Activated CD8-positive, alpha-beta memory T cell treated with anti-CD3 and anti-CD28 coated beads, Interleukin-2, amount 50 U/mL, for 48 hours (primary cell): ENCODE results near the gene RICTOR.
"Not testable (repeated sequence)": the region's sequence is repeated elsewhere in the genome, so short reads cannot be mapped to it uniquely, and the experiment has no call there.

ENCODE experiments used
- DNase-seq: peaks from one replicate; pipeline ENCODE4 v3.0.0-alpha.2; 2020

RICTOR gene

DNA sequence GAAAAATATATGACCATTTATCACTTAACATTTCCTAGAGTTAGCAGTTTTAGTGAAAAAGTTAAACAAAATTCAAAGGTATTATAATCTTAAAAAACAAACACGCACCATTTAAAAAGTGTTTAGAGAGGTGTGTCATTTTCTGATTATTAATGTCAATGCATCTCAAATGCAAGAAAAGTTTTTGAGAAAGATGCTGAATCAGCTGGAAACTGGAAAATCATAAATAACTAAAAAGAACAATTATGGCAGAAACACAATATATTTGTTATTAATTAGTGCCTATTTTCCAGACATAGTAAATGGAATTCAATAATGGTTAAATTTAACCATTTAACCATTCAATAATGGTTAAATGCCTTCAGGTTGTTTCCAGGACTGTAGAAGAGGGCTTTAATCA lies 64.9 kb downstream of the RICTOR start:
- no peak for DNase-seq

DNA sequence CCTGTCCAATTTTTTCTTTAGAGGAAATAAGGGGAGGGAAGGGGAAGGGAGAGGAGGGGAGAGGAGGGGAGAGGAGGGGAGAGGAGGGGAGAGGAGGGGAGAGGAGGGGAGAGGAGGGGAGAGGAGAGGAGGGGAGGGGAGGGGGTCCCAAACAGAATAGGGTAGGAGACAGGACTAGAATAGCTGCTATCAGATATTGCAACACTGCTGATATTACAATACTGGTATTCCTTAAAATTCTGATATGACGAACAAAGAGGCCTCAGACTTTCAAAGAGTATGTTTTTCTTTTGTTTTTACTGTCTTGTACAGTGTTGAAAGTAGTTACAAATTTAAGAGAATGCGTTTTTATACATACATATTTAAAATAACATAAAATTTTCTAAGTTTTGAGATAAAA lies 67.5 kb downstream of the RICTOR start:
- DNase-seq, result no peak

DNA sequence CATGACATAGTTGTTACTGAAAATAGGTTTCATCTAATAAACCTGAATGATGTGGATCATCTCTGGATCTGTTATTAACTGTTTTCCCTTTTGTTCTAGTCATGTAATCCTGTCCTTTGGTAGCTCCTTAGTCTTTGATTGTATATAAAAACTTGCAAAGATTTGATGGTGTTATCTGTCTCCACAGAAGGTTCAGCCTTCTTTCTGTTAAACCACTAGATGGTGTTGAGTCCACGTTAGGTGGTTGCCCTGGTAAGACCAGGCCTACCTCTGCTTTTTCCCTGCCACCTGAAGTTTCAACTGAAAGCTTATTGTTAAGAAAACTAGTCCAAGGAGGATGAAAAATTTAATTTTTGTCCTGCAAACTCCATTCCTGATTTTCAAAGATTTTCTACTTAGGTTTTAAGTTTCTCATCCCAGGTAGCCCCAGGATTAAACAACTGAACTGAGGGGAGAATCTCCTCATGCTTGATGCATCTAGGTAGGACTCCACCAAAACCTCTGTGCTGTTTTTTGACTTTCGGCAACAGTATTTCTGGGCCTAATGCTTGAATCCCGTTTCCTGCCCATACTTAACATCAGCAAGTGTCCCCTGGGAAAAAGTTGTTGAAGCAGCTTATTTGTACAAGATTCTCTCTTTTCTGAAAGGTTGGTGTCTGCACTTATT lies 68.5 kb downstream of the RICTOR start:
- no peak for DNase-seq

DNA sequence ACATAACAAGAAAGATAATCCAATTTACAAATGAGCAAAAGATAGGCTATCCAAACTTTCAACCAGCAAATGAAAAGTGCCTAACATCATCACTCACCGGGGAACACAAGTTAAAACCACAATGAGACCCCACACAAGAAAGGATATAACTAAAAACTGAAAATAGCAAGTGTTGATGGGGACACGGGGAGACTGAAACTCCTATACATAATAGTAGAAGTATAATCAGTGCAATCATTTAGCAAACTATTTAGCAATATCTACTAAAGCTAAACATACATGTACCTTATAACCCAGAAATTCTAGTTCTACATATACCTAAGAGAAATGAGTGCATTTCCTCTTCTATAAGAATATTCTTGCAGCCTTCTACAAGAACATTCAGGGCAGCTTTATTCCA lies 72.5 kb downstream of the RICTOR start:
- DNase-seq, result no peak

DNA sequence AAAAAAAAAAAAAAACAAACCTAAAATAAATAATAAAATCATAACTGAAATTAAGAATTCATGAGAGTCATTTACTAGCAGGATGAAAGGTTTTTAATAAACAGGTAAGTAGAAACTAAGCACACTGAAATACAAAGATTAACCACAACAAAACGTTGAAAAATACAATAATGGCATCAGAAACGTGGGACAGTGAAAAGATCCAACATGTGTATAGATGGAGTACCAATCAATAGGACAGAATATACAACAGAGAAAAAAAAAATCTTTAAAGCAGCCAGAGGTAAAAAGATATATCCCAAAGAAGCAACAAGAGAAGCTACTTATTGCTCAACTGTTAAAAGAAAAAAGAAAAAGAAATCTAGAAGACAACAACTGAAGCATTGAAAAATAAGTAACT lies 75.2 kb downstream of the RICTOR start:
- no peak for DNase-seq

DNA sequence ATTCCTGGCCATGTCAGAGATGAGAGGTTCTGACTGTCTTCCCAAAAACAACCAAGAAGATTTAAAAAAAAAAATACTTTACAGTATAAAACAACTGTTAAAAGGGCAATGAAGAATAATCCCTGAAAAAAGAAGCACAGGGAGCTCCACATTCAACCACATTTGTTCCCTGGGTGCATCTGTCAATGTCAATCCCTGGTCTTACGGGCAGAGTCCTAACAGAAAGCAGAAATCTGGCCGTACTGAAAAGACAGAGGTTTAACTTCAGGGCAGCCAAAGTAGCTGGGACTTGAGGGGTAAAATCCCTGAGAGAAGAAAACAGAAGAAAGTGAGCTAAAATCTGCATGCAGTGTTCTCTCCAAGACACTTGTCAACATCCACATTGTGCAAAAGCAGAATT lies 76.6 kb downstream of the RICTOR start:
- DNase-seq, result no peak

DNA sequence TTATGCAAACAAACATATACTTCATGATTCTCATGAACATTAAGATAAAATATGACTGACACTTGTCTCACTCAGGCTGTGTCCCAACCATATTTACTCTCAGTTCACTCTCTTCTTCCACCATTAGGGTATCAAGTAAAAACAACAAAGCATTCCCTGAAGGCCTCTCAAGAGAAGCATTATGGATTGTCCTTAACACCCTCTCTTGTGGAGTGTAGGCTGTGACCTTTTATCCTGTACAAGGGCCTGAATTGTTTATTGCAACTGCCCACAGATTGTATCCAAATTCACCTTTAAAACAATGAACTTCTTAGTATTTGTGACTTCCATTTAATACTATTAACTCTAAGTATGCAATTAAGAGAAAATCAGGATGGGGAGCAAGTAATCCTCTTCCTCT lies 78.1 kb downstream of the RICTOR start:
- no peak for DNase-seq

DNA sequence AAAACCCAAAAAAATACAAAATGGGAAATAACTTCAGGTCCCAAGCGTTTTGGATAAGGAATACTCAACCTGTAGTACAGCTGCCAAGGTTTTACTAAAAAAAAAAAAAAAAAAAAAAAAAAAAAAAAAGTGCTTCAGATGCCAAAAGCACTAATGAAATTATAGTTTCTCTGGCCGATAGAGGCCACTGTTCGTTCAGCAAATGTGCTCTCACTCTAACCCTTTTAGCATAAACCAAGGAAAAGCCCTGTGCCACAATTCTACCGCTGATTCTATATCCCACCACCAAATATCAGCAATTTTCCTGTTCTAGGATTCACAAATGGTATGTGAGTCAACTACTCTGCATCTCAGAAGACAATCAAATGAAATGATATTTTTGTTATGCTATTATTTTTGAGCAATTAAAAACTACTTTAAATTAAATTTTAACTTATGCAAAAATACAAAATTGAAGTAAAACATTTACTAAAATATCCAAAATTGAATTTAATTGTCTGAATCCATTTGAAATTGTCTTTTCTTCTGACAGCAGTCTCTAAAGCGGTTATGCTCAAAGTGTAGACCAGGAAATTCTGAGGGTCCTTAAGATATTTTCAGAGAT lies 79.8 kb downstream of the RICTOR start:
- no peak for DNase-seq

DNA sequence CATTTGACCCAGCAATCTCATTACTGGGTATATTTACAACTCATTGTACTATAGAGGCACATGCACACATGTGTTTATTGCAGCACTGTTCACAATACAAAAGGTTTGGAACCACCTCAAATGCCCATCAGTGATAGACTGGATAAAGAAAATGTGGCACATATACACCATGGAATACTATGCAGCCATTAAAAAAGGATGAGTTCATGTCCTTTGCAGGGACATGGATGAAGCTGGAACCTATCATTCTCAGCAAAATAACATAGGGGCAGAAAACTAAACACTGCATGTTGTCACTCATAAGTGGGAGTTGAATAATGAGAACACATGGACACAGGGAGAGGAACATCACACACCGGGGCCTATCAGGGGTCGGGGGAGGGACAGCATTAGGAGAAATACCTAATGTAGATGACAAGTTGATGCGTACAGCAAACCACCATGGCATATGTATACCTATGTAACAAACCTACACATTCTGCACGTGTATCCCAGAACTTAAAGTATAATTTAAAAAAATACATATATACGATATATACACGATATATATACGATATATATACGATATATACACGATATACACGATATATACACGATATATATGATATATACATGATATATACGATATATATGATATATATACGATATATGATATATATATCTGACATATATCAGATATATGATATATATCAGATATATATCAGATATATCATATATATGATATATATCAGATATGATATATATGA lies 84.1 kb downstream of the RICTOR start:
- not testable (repeated sequence) for DNase-seq

DNA sequence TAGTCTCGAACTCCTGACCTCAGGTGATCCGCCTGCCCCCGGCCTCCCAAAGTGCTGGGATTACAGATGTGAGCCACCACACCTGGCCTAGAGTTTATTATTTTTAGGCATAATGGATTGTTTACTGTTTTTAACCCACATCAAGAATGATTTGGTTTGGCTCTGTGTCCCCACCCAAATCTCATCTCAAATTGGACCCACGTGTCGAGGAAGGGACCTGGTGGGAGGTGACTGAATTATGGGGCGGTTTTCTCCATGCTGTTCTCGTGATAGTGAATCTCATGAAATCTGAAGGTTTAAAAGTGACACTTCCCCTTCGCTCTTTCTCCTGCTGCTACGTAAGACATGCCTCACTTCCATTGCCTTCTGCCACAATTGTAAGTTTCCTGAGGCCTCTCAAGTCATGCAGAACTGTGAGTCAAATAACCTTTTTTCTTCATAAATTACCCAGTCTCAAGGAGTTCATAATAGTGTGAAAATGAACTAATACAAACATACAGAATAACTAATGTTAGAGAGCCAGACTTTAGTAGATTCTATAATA lies 88.2 kb downstream of the RICTOR start:
- DNase-seq, result no peak

DNA sequence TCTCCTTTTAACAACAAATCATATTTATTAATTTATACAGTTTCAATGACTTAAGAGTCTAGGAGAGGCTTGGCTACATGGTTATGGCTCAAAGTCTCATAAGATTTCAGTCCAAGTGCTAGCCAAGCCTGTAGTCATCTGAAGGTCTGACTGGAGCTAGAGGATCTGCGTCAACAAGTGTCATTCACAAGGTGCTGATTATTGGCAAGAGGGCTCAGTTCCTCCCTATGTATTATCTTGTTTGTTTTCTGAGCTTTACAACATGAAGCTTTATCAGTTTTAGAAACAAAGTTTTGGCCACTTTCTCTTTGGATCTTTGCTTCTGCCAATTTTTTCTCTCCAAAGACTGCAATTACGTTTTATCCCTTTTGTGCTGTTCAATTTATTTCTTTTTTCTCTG lies 94.7 kb downstream of the RICTOR start:
- DNase-seq, result no peak

DNA sequence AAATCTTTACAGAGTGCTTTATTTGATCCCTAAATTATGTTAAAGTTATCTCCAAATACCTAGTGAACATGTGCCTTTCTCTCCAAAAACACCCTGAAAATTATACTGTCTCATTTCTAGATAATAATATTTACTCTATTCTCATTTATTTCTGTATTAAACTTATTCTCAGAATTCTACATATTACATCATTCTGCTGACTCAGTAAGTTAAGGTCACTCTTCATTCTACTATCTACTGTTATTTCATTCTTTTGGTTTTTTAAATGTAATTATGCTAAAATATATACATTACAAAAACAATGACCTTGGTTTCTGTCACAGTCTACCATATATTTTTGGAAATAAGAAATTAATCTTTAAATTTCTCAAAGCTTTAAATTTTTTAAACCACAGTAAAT lies 96.2 kb downstream of the RICTOR start:
- no peak for DNase-seq

DNA sequence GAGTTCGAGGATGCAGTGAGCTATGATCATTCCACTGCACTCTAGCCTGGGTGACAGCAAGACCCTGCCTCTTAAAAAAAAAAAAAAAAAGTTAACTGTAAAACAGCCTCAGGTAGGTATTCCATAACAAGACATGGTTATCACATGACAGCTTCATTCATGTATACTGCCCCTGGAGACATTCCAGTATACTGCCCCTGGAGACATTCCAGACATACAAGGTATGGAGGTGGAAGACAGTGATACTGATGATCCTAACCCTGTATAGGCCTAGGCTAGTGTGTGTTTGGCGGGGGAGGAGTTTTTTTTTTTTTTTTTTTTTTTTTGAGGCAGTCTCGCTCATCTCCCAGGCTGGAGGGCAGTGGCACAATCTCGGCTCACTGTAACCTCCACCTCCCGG lies 105.5 kb downstream of the RICTOR start:
- DNase-seq, result no peak

DNA sequence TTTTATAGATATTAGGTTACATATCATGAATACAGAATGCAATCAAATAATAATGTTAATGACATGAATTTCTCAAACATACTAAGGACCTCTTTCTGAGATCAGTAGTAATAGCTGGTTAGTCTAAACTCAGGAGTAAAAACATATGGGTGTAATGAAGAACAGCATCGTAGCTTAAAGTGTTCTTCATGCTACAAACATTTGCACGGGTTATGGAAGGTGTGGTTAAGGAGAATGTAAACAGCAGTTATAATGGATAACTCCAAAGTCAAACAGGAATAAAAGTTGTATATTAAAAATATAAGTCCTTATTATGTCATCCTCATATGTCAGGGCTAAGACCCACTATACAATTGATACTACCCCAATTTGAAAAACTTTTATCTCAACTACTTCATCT lies 112.5 kb downstream of the RICTOR start:
- DNase-seq, result no peak

DNA sequence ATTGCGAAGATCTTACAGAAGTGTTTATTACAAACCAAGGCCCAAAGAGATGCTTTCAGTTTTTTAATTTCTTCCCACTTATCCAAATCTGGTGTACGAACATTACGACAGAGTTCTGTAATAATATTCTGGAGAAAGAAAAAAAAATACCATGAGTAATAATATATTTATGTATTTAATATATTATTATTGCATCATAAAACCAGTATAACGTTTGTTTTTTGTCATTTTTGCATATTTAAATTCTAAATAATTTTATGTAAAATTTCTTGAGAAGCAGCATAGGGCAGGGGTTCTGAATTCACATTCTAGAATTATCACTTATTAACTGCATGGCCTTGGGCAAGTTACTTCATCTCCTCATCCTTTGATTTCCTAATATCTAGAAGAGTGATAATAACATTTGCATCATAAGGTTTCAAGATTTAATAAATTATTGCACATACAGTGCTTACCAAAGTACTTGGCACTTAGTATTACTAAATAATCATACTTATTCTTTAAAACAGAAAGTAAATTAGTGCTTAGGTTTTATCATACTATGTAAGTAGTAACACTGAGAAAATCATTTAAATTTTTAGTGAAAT lies 120.7 kb downstream of the RICTOR start:
- no peak for DNase-seq

DNA sequence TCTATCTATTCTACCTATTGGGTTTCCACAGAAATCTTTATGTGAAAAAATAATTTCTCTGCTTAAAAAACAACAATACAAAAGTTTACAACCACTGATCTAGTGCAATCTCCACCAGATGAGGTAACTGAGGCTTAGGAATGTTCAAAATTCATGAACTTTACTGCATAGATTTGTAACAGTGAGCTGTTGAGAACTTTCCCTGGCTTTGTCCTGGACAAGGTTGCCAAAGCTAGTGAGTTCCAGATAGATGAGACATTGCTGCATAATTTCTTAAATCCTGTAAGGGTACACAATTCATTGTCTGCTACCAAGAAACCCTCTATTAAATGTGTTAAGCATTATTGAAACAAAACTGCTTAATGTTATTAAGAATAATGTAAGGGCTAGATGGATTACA lies 125.7 kb downstream of the RICTOR start:
- DNase-seq, result no peak

DNA sequence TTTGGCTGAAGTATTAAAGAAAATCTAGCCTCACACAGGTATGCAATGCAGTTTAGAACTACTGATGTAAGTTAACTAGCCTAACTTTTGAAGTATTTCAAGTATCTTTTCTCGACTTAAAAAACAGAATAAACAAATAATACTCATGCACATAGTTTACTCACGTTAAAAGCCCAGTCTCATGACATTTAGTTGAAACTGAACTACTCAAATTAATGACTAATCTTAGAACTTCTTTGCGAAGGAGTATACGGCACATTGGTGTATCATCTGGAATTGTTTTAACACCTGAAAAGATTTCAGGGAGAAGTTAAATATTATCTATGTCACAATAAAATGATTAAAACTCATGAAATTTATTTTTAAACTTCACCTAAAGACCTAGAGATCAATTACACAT lies 129.9 kb downstream of the RICTOR start:
- DNase-seq, result no peak

DNA sequence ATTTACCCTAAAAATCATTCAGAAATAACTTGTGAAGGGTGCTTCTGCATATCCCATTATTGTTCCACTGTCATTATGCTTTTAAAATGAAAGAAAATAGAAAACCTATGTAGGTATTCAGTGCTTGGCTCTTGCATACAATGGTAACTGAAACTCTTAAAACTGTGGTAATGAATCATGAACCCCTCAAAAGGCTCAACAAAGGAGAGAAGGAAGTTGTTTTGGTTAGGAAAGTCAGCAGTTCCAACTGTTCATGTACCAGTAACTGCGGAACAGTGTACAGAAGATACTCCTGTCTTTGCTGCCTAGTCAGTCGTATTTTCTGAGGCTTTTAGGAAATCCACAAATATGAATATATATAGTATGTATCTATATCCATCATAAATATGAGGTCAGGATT lies 132.3 kb downstream of the RICTOR start:
- DNase-seq, result no peak

DNA sequence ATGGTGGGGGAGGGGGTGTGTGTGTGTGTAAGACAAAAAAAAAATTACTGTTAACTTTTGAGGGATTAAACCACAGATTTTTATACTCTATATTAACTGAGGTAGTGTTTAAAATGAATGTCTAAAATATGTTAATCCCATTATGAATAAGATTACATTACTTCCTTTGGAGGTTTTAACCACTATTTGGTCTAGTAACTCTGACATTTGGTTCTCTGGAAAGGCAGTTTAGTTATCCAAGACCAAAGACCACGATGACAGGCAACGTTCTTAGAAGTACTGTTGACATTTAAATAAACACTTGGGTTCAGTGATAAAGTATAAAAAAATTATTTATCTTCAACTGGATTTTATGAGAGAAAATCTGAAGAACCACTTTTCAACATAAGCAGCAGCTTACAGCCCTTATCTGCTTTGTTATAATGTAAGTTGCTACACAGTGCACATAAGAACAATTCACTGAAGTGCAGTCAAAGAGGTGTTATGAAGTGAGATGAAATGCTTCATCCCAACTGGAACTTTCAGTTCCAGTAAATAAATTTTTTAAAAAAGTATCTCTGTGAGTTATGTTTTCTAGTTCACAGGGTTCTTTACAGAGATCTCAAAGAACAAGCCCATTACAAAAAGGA lies 133.9 kb downstream of the RICTOR start:
- no peak for DNase-seq

DNA sequence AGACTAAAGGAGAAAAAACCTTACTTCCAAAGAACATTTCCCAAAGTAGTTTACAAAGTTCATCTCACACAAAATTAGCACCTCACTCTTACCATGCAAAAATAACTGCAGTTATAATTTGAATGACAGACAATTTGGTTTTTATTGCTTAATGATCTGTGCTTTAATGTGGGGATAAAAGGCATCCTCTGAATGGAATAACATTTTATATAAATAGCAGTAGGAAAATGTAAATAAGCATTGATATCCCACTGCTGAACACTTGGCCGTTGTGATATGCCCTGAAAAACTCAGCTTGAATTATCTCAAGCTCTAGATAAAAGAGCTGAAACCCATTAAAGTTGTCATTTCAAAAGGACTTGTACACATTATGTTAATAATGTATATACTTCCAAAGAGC lies 135.2 kb downstream of the RICTOR start:
- DNase-seq, result no peak

DNA sequence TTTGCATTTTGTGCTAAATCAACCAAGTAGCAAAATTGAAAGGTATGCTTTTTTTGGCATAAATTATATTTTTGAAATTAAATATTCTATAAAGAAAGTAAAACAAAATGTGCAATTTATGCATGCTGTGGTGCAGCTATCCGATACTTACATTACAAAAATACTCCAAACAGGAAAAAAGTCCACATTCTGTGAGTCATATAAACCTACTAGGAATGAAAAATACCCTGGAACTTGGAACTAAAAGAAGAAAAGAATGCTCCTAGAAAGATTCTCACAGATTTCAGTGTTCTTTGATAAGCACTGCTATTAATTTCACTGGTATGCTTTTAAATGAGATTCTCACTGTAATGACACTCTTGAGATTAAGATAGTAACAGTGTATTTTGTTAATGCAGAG lies 135.8 kb downstream of the RICTOR start:
- no peak for DNase-seq

DNA sequence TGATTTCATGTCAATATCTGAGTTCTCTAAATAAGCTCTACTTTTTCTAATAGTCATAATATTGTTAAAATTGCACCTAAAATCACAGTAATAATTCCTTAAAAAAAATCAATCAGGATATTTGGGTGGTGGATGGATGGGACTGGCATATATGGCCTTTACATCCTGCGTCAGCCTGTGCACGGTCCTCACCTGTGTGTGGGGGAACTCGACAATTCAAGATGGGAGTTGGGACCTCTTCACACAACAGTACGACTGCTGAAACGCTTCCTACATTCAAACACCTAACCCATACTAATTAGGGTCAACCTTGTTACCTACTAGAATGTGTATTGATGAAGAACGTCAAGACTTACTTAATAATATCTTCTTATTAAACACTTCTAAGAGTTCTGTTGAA lies 137.9 kb downstream of the RICTOR start:
- DNase-seq, result no peak

DNA sequence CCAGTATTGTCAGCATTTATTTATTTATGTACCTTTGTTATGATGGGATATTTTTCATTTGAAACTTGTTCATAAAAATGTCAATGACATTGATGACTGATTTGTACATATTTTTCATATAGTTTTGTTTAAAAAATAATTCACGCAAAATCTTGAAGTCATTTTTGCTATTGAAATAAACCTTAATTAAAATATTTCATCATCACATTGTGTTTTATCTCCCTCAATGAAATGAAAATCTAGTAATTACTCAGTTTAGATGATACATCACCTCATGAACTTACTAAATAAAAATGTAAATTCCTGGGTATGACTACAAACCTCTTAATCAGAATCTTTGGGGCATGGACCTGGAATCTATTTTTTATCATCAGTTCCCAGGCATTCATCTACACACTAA lies 138.8 kb downstream of the RICTOR start:
- DNase-seq, result no peak
